Ishikawa (cell line): ENCODE data around the gene ATMIN.

Experiments
- CEBPB ChIP-seq: IDR thresholded peaks from 2 replicates; pipeline ENCODE4 v1.6.1; 2012
- CREB1 ChIP-seq: IDR thresholded peaks from 2 replicates; pipeline ENCODE4 v1.6.1; 2012; ENCODE audit warnings: low read depth
- EGR1 ChIP-seq: IDR thresholded peaks from 2 replicates; pipeline ENCODE4 v1.6.1; 2012
- EP300 ChIP-seq: IDR thresholded peaks from 2 replicates; pipeline ENCODE4 v1.6.1; 2012; ENCODE audit warnings: borderline replicate concordance
- FOXM1 ChIP-seq: IDR thresholded peaks from 2 replicates; pipeline ENCODE4 v1.6.1; 2012; ENCODE audit warnings: low read depth, borderline replicate concordance
- NFIC ChIP-seq: IDR thresholded peaks from 2 replicates; pipeline ENCODE4 v1.6.1; 2012
- RAD21 ChIP-seq: IDR thresholded peaks from 2 replicates; pipeline ENCODE4 v1.6.1; 2012; ENCODE audit warnings: low read depth
- TAF1 ChIP-seq: IDR thresholded peaks from 2 replicates; pipeline ENCODE4 v1.6.1; 2012; ENCODE audit warnings: low read depth, mild to moderate bottlenecking
- TCF12 ChIP-seq: IDR thresholded peaks from 2 replicates; pipeline ENCODE4 v1.6.1; 2012; ENCODE audit warnings: low read depth
- TEAD4 ChIP-seq: IDR thresholded peaks from 2 replicates; pipeline ENCODE4 v1.6.1; 2012
- YY1 ChIP-seq: IDR thresholded peaks from 2 replicates; pipeline ENCODE4 v1.6.1; 2012; ENCODE audit warnings: low read depth
- ZBTB7A ChIP-seq: IDR thresholded peaks from 2 replicates; pipeline ENCODE4 v1.6.1; 2012; ENCODE audit warnings: low read depth
- TF ChIP-seq, protein P1 (sequence below): IDR thresholded peaks from 2 replicates; pipeline ENCODE4 v1.6.1; 2012; ENCODE audit warnings: low read depth, mild to moderate bottlenecking
- TF ChIP-seq, protein P2 (sequence below): IDR thresholded peaks from 2 replicates; pipeline ENCODE4 v1.6.1; 2012
- TF ChIP-seq, protein P3 (sequence below): IDR thresholded peaks from 2 replicates; pipeline ENCODE4 v1.6.1; 2012

The ATMIN gene

DNA sequence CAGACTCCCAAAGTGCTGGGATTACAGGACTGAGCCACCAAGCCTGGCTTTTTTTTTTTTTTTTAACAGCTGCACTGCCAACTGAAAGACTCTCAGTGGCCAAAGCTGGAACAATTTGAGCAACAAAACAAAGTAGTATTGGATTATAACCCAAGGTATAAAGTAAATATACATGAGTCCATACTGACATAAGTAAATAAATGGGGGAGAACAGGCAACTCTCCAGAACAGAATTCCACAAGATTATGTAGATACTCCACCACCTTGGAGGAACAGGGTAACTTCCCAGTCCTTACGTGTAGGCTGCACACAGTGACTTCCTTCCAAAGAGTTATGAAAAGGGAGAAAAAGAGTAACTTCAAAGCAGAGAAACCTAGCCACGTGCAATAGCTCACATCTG, 44.7 kb upstream of the ATMIN start:
- TF ChIP-seq CREB1: no peak
- no peak for TF ChIP-seq CEBPB

DNA sequence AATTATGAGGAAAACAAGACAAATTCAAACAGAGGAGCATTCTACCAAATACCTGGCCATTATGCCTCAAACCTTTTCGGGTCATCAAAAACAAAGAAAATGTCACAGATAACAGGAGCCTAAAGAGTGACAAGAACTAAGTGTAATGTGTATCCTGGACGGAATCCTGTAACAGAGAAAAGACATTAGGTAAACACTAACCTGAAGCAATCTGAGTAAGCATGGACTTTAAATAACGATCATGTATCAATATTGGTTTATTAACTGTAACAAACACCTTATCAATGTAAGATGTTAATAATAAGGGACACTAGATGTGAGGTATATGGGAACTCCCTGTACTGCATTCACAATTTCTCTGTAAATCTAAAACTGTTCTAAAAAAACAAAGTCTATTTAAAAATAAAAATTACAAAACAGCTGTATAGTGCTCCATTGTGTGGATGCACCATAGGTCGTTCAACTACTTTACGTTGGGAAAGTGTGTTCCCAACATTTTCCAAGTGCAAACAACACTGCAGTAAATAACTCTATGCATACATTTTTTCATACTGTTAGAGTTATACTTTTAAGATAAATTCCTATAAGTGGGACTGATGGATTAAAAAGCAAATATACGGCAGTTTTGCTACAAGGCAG, 43.7 kb upstream of the ATMIN start:
- TF ChIP-seq FOXM1: no peak
- TF ChIP-seq, protein P1, sequence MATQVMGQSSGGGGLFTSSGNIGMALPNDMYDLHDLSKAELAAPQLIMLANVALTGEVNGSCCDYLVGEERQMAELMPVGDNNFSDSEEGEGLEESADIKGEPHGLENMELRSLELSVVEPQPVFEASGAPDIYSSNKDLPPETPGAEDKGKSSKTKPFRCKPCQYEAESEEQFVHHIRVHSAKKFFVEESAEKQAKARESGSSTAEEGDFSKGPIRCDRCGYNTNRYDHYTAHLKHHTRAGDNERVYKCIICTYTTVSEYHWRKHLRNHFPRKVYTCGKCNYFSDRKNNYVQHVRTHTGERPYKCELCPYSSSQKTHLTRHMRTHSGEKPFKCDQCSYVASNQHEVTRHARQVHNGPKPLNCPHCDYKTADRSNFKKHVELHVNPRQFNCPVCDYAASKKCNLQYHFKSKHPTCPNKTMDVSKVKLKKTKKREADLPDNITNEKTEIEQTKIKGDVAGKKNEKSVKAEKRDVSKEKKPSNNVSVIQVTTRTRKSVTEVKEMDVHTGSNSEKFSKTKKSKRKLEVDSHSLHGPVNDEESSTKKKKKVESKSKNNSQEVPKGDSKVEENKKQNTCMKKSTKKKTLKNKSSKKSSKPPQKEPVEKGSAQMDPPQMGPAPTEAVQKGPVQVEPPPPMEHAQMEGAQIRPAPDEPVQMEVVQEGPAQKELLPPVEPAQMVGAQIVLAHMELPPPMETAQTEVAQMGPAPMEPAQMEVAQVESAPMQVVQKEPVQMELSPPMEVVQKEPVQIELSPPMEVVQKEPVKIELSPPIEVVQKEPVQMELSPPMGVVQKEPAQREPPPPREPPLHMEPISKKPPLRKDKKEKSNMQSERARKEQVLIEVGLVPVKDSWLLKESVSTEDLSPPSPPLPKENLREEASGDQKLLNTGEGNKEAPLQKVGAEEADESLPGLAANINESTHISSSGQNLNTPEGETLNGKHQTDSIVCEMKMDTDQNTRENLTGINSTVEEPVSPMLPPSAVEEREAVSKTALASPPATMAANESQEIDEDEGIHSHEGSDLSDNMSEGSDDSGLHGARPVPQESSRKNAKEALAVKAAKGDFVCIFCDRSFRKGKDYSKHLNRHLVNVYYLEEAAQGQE: no peak
- TF ChIP-seq TAF1: no peak
- TF ChIP-seq ZBTB7A: no peak
- TF ChIP-seq EGR1: no peak
- TF ChIP-seq NFIC: no peak
- no peak for TF ChIP-seq RAD21
- no peak for TF ChIP-seq EP300

DNA sequence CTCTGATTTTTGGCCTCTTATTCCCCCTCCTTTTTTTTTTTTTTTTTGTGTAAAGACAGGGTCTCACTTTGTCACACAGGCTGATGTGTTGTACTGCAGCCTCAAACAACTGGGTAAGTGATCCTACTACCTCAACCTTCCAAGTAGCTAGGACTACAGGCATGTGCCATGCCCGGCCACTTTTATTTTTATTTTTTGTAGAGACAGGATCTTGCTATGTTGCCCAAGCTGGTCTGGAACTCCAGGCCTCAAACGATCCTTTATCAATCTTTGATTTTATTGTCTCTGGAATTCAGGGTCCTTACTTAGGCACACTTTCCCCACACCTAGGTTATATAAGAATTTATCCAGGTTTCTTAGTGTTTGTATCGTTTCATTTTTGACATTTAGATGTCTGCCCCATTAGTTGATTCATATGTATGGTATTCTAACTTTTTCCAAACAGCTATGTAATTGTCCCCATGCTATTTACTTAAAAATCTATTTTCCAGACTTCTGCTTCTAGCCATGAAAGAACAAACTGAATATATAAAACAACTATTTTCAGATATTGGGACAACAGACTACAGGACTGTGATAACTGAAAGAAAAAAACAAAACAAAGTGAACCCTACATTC, 42.9 kb upstream of the ATMIN start:
- TF ChIP-seq EGR1 (no peak), NFIC (no peak), TAF1 (no peak), TCF12 (no peak), CEBPB (no peak), YY1 (no peak), RAD21 (no peak), EP300 (no peak), TEAD4 (no peak), CREB1 (no peak), ZBTB7A (no peak), FOXM1 (no peak)
- TF ChIP-seq, protein P2, sequence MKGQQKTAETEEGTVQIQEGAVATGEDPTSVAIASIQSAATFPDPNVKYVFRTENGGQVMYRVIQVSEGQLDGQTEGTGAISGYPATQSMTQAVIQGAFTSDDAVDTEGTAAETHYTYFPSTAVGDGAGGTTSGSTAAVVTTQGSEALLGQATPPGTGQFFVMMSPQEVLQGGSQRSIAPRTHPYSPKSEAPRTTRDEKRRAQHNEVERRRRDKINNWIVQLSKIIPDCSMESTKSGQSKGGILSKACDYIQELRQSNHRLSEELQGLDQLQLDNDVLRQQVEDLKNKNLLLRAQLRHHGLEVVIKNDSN: no peak
- TF ChIP-seq, protein P1: no peak
- TF ChIP-seq, protein P3, sequence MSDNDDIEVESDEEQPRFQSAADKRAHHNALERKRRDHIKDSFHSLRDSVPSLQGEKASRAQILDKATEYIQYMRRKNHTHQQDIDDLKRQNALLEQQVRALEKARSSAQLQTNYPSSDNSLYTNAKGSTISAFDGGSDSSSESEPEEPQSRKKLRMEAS: no peak

DNA sequence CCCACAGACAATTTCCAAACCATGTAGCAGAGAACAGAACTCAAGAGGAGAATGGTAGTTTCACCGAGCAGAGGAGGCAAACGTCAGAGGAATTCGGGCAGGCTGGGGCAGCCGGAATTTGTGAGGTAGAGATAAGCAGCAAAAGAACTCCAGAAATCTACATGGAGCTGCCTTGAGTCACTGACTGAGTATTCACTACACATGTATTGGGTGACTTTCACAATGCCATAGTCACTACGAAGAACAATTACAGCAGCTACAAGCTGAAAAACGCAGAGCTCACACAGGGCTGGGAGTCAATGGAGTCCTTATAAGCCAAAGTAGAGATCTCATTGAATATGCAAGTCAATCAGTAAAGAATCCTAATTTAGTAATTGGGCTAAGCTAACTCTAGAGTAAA, 42.3 kb upstream of the ATMIN start:
- TF ChIP-seq EP300 (no peak), ZBTB7A (no peak), YY1 (no peak), NFIC (no peak), CEBPB (no peak), TCF12 (no peak), TAF1 (no peak), EGR1 (no peak), CREB1 (no peak), TEAD4 (no peak), FOXM1 (no peak)
- TF ChIP-seq, protein P2: no peak

DNA sequence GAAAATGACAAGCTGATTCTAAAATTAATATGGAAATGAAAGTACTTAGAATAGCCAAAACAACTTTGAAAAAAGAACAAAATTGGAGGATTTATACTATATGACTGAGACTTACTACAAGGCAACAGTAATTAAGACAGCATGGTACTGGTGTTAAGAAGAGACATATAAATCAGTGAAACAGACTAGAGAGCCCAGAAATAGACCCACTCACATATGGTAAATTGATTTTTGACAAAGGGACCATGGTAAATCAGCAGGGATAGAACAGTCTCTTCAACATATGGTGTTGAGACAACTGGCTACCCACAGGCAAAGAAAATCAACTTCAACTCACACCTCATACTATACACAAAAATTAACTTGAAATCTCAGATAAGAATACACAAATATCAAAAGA, 41.8 kb upstream of the ATMIN start:
- TF ChIP-seq TEAD4 (no peak), YY1 (no peak), ZBTB7A (no peak), CREB1 (no peak), RAD21 (no peak), CEBPB (no peak), FOXM1 (no peak), TAF1 (no peak), TCF12 (no peak), NFIC (no peak), EGR1 (no peak), EP300 (no peak)
- TF ChIP-seq, protein P1: no peak
- TF ChIP-seq, protein P2: no peak
- TF ChIP-seq, protein P3: no peak
